Thyroid gland (tissue), 4 donors: Measurements from ENCODE around the gene CNTN1.

Experiments used
- POLR2A ChIP-seq, 2 donors: fragments of 450-650 bp; IDR thresholded peaks; one replicate each; pipeline ENCODE4 v1.6.1; 2017; ENCODE audit warnings: antibody characterized with exemption in 2 of 2, mild to moderate bottlenecking in 2 of 2, moderate library complexity in 1 of 2
- TF ChIP-seq, protein P1 (sequence below), 6 experiments: fragments of 200-600 bp in 3 of 6; fragments of 450-650 bp in 3 of 6; sonication (generic) in 3 of 6; IDR thresholded peaks; one replicate each; pipeline ENCODE4 v1.5.1; 2016 to 2019; ENCODE audit warnings: antibody characterized with exemption in 6 of 6, mild to moderate bottlenecking in 2 of 6, inconsistent platforms in 1 of 6, moderate library complexity in 1 of 6

DNA sequence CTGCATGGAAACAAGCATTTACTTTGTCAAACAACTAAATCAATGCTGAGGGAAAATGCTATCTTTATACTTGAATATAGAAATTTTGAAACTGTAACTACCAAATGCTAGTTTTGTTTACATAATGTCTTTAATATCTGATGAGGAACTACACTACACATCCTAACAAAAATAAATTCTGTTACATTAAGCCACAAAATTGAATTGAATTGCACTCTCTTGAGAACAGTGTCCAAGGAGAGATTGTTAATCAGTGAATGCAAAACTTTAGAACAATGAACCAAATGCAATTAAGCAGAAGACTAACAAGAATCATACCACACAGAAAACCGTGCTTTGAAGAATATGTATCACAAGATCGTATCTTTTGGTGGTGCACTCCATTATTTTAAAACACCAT lies 141.6 kb downstream of the CNTN1 start:
- TF ChIP-seq, protein P1, sequence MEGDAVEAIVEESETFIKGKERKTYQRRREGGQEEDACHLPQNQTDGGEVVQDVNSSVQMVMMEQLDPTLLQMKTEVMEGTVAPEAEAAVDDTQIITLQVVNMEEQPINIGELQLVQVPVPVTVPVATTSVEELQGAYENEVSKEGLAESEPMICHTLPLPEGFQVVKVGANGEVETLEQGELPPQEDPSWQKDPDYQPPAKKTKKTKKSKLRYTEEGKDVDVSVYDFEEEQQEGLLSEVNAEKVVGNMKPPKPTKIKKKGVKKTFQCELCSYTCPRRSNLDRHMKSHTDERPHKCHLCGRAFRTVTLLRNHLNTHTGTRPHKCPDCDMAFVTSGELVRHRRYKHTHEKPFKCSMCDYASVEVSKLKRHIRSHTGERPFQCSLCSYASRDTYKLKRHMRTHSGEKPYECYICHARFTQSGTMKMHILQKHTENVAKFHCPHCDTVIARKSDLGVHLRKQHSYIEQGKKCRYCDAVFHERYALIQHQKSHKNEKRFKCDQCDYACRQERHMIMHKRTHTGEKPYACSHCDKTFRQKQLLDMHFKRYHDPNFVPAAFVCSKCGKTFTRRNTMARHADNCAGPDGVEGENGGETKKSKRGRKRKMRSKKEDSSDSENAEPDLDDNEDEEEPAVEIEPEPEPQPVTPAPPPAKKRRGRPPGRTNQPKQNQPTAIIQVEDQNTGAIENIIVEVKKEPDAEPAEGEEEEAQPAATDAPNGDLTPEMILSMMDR (IDR thresholded peaks at IDR 0.05): no peak
- no peak for TF ChIP-seq POLR2A (IDR thresholded peaks at IDR 0.05)
